GM18517 (cell line): ENCODE data around the gene GPX4.

Source experiments
- ATAC-seq: cut with Tn5 transposase; IDR thresholded peaks from one replicate; pipeline ENCODE4 v1.9.1; 2021; ENCODE audit warnings: mild to moderate bottlenecking, moderate library complexity; ENCODE audit not compliant: unreplicated experiment

Gene GPX4

GRCh38 chr19:1084024-1084868, 19.5 kb upstream of the GPX4 start:
- ATAC-seq, result no peak

GRCh38 chr19:1085053-1085658, 18.6 kb upstream of the GPX4 start:
- no peak for ATAC-seq

- no peak for ATAC-seq
Observed at GRCh38 chr19:1085676-1086442, 17.9 kb upstream of the GPX4 start.

- no peak for ATAC-seq
Observed at GRCh38 chr19:1086613-1087012, 17.2 kb upstream of the GPX4 start.

- ATAC-seq, result no peak
Observed at GRCh38 chr19:1087813-1088415, 15.9 kb upstream of the GPX4 start.

- no peak for ATAC-seq
Observed at GRCh38 chr19:1088416-1089010, 15.3 kb upstream of the GPX4 start.

- ATAC-seq, result no peak
Observed at GRCh38 chr19:1089126-1089771, 14.5 kb upstream of the GPX4 start.

GRCh38 chr19:1089891-1090290, 13.9 kb upstream of the GPX4 start:
- ATAC-seq, result no peak

- ATAC-seq, result no peak
Observed at GRCh38 chr19:1090731-1091543, 12.9 kb upstream of the GPX4 start.

GRCh38 chr19:1091544-1092175, 12.1 kb upstream of the GPX4 start:
- no peak for ATAC-seq

GRCh38 chr19:1093330-1093729, 10.5 kb upstream of the GPX4 start:
- ATAC-seq, result no peak

GRCh38 chr19:1093811-1094553, 9.8 kb upstream of the GPX4 start:
- no peak for ATAC-seq

GRCh38 chr19:1094655-1094977, 9.2 kb upstream of the GPX4 start:
- ATAC-seq, result no peak

GRCh38 chr19:1094978-1095701, 8.7 kb upstream of the GPX4 start, which contains the start of gene POLR2E:
POLR2E (minus strand) TSS chr19:1095375; CDS start chr19:1095315, 60 bp downstream.
- peak; percentile 90 for ATAC-seq

- no peak for ATAC-seq
Observed at GRCh38 chr19:1097810-1098176, 6.0 kb upstream of the GPX4 start.

GRCh38 chr19:1098177-1099051, 5.4 kb upstream of the GPX4 start:
- no peak for ATAC-seq

GRCh38 chr19:1101337-1101698, 2.5 kb upstream of the GPX4 start:
- no peak for ATAC-seq
